ENCODE results near the gene GPBP1. TPM values are rescaled to one million over a fixed set of nuclear protein-coding genes. Genes with fewer than 3 reads are reported as not detected.

GPBP1 gene
- total and polyA plus RNA-seq, 2 donors (not counting 3 experiments of a cell fraction or from before 2014, with no cell fraction given): 11.7 to 57.4 TPM

DNA sequence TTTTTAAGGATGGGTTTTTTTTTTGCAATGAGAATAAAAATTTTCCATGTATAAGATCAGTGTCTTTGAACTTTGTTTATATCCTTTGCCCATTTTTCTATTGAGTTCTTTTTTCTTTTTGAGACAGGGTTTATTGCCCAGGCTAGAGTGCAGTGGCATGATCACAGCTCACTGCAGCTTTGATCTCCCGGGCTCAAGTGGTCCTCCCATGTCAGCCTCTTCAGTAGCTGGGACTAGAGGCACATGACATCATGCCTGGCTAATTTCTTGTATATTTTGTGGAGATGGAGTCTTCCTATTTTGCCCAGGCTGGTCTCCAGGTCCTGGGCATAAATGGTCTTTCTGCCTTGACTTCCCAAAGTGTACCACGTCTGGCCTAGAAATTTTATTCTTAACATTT is 21.2 kb downstream of the GPBP1 start:
- Histone ChIP-seq H3K27ac (ENCODE audit: insufficient read depth, low read depth, low read length) (no peak overlapping the region), H3K36me3 (ENCODE audit: control insufficient read depth in 2 of 2, extremely low read depth in 1 of 2, insufficient read depth in 2 of 2, low read length in 2 of 2) (no peaks in the 10 kb centered on the region), H2AFZ (ENCODE audit: low read depth, low read length) (no peak overlapping the region), H3K9me3 (replicated peaks; ENCODE audit: control insufficient read depth, insufficient read depth, low read length) (no peaks in the 10 kb centered on the region), H3K9me1 (replicated peaks; ENCODE audit: control insufficient read depth, extremely low read depth, insufficient read depth, low read length) (no peaks in the 10 kb centered on the region), H3K79me2 (ENCODE audit: control insufficient read depth, insufficient read depth, low read length) (peaks cover 97% of the 10 kb centered on the region), H3K9ac (replicated peaks; ENCODE audit: extremely low read depth, insufficient read depth, low read length) (no peak overlapping the region), H3K4me3 (replicated peaks in 1 of 3; ENCODE audit: insufficient read depth in 1 of 3, low read depth in 1 of 3, low read length in 3 of 3) (no peak overlapping the region), H4K20me1 (replicated peaks; ENCODE audit: control insufficient read depth, extremely low read depth, insufficient read depth, low read length) (peaks cover 4% of the 10 kb centered on the region), H3K4me1 (ENCODE audit: control insufficient read depth, extremely low read depth, insufficient read depth, low read length) (peaks cover 5% of the 10 kb centered on the region), H3K27me3 (ENCODE audit: control insufficient read depth in 2 of 2, insufficient read depth in 2 of 2, low read length in 2 of 2) (no peaks in the 10 kb centered on the region), H3K4me2 (ENCODE audit: insufficient read depth, low read length) (no peak overlapping the region)
- no peak for TF ChIP-seq MYC (IDR thresholded peaks at IDR 0.05; ENCODE audit: low read depth, low read length)
- no peak for TF ChIP-seq POLR2AphosphoS5 (IDR thresholded peaks at IDR 0.05; ENCODE audit: insufficient read depth, low read depth, low read length)
- TF ChIP-seq GATA2 (IDR thresholded peaks at IDR 0.05; ENCODE audit: insufficient read depth, insufficient read length, low read depth, low read length): no peak
- TF ChIP-seq, protein P1, sequence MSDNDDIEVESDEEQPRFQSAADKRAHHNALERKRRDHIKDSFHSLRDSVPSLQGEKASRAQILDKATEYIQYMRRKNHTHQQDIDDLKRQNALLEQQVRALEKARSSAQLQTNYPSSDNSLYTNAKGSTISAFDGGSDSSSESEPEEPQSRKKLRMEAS (IDR thresholded peaks at IDR 0.05; ENCODE audit: insufficient read depth, insufficient read length): no peak
- TF ChIP-seq, protein P2, sequence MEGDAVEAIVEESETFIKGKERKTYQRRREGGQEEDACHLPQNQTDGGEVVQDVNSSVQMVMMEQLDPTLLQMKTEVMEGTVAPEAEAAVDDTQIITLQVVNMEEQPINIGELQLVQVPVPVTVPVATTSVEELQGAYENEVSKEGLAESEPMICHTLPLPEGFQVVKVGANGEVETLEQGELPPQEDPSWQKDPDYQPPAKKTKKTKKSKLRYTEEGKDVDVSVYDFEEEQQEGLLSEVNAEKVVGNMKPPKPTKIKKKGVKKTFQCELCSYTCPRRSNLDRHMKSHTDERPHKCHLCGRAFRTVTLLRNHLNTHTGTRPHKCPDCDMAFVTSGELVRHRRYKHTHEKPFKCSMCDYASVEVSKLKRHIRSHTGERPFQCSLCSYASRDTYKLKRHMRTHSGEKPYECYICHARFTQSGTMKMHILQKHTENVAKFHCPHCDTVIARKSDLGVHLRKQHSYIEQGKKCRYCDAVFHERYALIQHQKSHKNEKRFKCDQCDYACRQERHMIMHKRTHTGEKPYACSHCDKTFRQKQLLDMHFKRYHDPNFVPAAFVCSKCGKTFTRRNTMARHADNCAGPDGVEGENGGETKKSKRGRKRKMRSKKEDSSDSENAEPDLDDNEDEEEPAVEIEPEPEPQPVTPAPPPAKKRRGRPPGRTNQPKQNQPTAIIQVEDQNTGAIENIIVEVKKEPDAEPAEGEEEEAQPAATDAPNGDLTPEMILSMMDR (IDR thresholded peaks at IDR 0.05; ENCODE audit: extremely low read depth in 1 of 2, insufficient read depth in 1 of 2, low read depth in 1 of 2, low read length in 2 of 2): no peak
- no peak for TF ChIP-seq POLR2A (IDR thresholded peaks at IDR 0.05; ENCODE audit: low read depth, low read length)
- POLR2A ChIA-PET: no interaction called here
- no TSS peak for BruUV-seq (replicated peaks)
- dilution Hi-C loops (cut with MboI; ENCODE audit: extremely low pct_ligation_motif_present, low sequenced_read_pairs): no loop called here
- CTCF ChIA-PET: interaction anchor here (0.9 kb wide), 1 partner anchor 57 kb away, joined by 3 read pairs; no protein-coding TSS in a partner anchor
- no peak for DNase-seq (ENCODE audit: low read depth, low spot score)
- no peak for FAIRE-seq
- intact Hi-C loops (cut with micrococcal nuclease): no loop called here

DNA sequence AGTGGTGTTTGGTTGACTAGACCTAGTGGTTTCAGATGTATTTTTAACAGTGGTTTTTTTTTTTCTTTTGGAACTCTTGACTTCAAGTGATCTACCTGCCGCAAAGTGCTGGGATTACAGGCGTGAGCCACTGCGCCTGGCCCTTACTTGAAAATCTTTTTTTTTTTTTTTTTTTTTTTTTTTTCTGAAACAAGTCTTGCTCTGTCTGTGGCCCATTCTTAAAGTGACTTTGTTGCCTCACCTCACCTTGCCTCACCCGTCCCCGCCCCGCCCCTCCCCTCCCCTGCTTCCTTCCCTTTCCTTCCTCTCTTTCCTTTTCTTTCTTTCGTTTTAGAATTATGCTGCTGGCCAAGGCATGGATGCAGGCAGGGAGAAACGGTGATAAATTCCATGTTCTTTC is 26.0 kb downstream of the GPBP1 start:
- Histone ChIP-seq H3K4me1 (ENCODE audit: control insufficient read depth, extremely low read depth, insufficient read depth, low read length) (peaks cover 8% of the 10 kb centered on the region), H3K9ac (replicated peaks; ENCODE audit: extremely low read depth, insufficient read depth, low read length) (no peak overlapping the region), H3K4me2 (ENCODE audit: insufficient read depth, low read length) (peak overlapping the region; percentile 70), H3K4me3 (replicated peaks in 1 of 3; ENCODE audit: insufficient read depth in 1 of 3, low read depth in 1 of 3, low read length in 3 of 3) (peak overlapping the region in 1 of 3 experiments; percentile 32), H4K20me1 (replicated peaks; ENCODE audit: control insufficient read depth, extremely low read depth, insufficient read depth, low read length) (peaks cover 12% of the 10 kb centered on the region), H3K9me3 (replicated peaks; ENCODE audit: control insufficient read depth, insufficient read depth, low read length) (no peaks in the 10 kb centered on the region), H2AFZ (ENCODE audit: low read depth, low read length) (no peak overlapping the region), H3K79me2 (ENCODE audit: control insufficient read depth, insufficient read depth, low read length) (peaks cover 96% of the 10 kb centered on the region), H3K9me1 (replicated peaks; ENCODE audit: control insufficient read depth, extremely low read depth, insufficient read depth, low read length) (no peaks in the 10 kb centered on the region), H3K27me3 (ENCODE audit: control insufficient read depth in 2 of 2, insufficient read depth in 2 of 2, low read length in 2 of 2) (no peaks in the 10 kb centered on the region), H3K36me3 (ENCODE audit: control insufficient read depth in 2 of 2, extremely low read depth in 1 of 2, insufficient read depth in 2 of 2, low read length in 2 of 2) (no peaks in the 10 kb centered on the region), H3K27ac (ENCODE audit: insufficient read depth, low read depth, low read length) (no peak overlapping the region)
- TF ChIP-seq EZH2 (IDR thresholded peaks at IDR 0.05; ENCODE audit: borderline replicate concordance, low read depth, low read length, severe bottlenecking): no peak
- no peak for TF ChIP-seq POLR2AphosphoS5 (IDR thresholded peaks at IDR 0.05; ENCODE audit: insufficient read depth, low read depth, low read length)
- TF ChIP-seq, protein P2 (IDR thresholded peaks at IDR 0.05; ENCODE audit: extremely low read depth in 1 of 2, insufficient read depth in 1 of 2, low read depth in 1 of 2, low read length in 2 of 2): no peak
- no peak for TF ChIP-seq GATA2 (IDR thresholded peaks at IDR 0.05; ENCODE audit: insufficient read depth, insufficient read length, low read depth, low read length)
- no peak for TF ChIP-seq FOS (IDR thresholded peaks at IDR 0.05; ENCODE audit: borderline replicate concordance, insufficient read depth, low read length)
- TF ChIP-seq JUN (IDR thresholded peaks at IDR 0.05; ENCODE audit: borderline replicate concordance, insufficient read depth, insufficient read length, low read depth): no peak
- TF ChIP-seq, protein P1 (IDR thresholded peaks at IDR 0.05; ENCODE audit: insufficient read depth, insufficient read length): no peak
- no peak for TF ChIP-seq MYC (IDR thresholded peaks at IDR 0.05; ENCODE audit: low read depth, low read length)
- no peak for TF ChIP-seq POLR2A (IDR thresholded peaks at IDR 0.05; ENCODE audit: low read depth, low read length)
- FAIRE-seq: no peak
- DNase-seq (ENCODE audit: low read depth, low spot score): no peak
- no TSS peak for BruUV-seq (replicated peaks)
- CTCF ChIA-PET: no interaction called here
- POLR2A ChIA-PET: no interaction called here
- intact Hi-C loops (cut with micrococcal nuclease): no loop called here
- dilution Hi-C loops (cut with MboI; ENCODE audit: extremely low pct_ligation_motif_present, low sequenced_read_pairs): no loop called here
